GM21737 (cell line): Measurements from ENCODE around the gene NIP7.
"Not testable (repeated sequence)": the region's sequence is repeated elsewhere in the genome, so short reads cannot be mapped to it uniquely, and the experiment has no call there.

Experiments
- ATAC-seq: cut with Tn5 transposase; IDR thresholded peaks from one replicate; pipeline ENCODE4 v1.9.1; 2021; ENCODE audit warnings: mild to moderate bottlenecking, moderate library complexity; ENCODE audit not compliant: unreplicated experiment

Gene NIP7

DNA sequence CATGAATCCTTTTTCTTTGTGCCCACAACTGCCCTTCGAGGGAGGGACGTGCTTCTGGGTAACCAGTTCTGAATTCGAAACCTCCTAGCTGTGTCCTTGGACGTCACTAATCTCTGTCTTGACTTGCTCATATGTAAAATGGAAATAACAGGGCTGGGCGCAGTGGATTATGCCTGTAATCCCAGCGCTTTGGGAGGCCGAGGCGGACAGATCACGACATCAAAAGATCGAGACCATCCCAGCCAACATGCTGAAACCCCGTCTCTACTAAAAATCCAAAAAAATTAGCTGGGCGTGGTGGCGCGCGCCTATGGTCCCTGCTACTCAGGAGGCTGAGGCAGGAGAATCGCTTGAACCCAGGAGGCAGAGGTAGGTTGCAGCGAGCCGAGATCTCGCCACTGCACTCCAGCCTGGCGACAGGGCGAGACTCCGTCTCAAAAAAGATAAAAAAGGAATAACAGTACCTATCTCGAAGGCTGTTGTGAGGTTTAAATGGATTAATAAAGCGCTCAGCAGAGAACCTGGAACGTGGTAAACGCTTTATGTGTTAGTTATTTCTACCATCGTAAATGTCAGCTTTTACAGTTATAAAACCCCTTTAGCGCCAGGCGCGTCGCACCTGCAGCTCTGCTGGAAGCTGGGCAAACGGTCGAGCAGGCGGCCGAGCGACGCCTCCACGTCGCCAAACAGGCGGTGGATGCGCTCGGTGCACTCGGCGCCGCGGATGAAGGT lies 849 bp upstream of the NIP7 start:
- ATAC-seq, result no peak

DNA sequence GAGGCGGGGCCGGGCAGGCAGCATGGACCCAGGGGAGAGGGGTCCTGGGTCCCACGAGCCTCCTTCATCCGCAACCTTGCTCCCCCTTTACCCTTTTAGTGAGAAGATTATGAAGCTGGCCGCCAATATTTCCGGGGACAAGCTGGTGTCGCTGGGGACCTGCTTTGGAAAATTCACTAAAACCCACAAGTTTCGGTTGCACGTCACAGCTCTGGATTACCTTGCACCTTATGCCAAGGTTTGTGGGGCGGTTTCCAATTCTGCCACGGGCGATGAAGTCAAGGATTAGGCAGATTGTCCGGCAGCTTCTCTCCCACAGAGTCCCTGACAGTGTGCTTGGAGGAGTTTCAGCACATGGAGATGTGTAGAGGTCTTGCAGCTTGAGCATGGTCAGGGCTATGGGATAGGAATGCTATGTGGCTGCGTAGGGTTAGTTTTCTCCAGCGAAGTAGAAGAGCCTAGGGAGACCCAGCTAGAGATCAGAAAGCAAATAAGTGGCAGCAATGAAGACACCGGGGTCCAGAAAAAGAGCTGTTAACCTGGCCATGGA lies 598 bp downstream of the NIP7 start:
- no peak for ATAC-seq

DNA sequence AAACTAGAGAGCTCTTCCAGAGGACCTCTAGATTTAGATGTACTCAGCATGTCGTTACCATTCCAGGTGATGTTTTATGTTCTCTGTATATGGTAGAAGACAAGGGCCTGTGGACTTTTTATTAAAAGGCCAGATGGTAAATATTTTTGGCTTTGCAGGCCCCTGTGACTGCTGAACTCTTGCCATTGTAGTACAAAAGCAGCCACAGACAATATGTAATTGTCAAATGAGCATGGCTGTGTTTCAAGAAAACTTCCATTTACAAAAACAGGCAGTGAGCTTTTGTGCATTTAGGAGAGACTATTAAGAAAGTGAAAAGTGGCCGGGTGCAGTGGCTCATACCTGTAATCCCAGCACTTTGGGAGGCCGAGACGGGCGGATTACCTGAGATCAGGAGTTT lies 4.6 kb downstream of the NIP7 start:
- no peak for ATAC-seq

DNA sequence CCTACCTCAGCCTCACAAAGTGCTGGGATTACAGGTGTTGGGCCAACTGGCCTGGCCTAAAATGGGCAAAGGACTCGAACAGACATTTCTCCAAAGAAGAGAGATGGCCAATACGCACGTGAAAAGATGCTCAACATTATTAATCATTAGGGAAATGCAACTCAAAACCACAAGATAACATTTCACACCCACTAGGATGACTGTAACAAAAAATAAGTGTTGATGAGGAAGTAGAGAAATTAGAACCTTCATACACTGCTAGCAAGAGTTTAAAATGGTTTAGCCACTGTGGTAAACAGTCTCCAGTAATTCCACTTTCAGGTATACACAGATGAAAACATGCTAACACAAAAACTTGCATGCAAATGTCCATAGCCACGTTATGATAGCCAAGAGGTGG lies 6.4 kb downstream of the NIP7 start:
- no peak for ATAC-seq

DNA sequence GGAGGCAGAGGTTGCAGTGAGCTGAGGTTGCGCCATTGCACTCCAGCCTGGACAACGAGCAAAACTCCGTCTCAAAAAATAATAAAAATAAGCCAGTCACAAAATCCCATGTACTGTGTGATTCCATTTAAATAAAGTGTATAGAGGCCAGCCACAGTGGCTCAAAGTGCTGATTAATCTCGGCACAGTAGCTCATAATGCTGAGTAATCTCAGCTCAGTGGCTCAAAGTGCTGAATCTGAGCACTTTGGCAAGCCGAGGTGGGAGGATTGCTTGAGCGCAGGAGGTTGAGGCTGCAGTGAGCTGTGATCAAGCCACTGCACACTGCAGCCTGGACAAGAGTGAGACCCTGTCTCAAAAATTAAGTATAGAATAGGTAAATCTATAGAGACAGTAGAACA lies 7.1 kb downstream of the NIP7 start:
- ATAC-seq, result no peak

DNA sequence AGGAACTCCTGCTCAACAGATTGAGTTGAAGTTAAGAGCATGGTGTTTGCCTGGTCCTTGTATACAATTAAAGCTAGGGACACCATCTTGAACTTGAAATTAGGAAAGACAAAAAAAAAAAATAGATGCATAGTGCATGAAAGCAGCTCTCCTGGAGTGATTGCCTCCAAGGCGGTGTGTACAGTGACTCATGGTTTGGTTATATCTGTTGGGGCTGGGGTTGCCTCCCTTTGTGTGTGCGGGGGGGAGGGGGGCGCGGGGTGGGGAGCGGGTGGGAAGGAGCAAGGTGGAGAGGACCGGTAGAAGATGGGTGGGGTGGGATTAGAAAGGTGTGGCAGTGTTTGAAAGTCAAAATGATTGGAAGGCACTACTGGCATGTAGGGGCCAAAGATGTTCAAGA lies 8.7 kb downstream of the NIP7 start:
- no peak for ATAC-seq

DNA sequence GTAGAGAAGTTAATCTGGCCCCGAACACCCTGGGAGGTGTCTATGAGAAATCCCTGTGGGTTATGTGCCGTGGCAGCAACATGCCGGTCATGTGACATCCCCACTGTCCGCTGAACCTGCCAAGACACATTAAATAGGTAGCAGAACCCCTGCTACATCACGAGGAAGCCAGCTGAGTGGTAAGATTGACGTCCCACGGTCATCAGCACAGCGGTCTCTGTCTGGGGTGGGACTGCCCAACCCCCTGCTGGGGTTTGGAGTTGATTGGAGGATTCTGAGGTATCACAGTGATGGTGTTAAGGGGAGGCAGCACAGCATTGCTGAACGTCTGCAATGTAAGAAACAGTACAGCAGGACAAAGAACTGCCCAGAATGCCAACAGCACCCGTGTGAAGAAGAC lies 10.0 kb downstream of the NIP7 start:
- no peak for ATAC-seq

DNA sequence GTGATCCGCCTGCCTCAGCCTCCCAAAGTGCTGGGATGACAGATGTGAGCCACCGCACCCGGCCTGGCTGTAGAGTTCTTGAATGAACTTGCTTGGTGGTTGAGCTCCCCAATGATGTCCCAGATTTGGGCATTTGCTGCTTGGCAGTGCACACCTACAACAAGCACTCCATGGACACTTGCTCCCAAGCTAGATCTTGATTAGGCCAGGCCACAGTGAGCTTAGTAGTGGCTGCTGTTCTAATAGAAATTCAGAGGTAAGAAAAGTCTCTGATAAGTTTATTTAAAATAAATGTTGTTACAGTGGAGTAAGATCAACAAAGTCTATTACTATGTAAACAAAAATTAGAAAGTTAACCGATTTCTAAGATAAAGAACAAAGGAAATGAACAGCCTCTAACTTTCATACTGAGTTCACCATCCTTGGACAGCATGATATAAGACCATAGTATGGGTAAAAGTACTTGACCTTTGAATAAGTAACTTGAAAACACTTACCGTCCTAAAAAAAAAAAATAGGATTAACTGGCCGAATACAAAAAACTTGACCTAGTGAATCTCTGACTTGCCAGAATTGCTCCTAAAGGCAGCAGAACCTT lies 11.1 kb downstream of the NIP7 start:
- no peak for ATAC-seq

DNA sequence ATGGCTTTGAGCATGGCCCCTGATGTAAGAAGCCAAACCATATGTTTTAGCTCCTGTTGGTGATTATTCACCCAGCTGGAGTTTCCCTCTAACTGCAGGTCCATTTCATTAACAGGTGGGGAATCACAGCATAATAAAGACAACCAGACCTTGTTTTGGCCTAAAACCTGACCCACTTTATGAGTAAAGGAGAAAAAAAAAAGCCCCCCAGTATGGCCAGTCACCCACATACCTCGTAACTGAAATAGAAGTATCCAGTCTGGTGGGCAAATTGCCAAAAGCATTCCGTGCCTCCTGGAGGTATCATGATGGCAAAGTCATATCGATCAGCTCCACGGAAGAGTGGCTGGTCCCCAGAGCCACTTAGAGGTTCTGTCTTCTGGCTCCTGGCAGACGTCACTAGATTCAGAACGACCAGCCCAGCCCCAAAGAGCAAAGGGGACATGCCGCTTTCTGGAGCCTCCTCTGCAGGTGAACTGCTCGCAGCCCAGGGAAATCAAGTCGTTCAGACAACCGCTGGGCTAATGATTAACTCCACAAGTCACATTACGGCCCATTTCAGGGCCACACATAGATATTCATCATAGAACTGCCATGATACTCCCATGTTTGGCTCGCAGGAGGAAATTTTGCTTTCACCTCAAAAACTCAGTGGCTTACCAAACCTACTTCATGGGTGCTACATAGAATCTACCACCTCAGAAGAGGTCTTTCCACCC lies 11.9 kb downstream of the NIP7 start, which contains the start of gene TMED6:
TMED6 (minus strand) TSS at position 478 of the 719 bp plus-strand sequence; CDS start at position 445, 33 bp downstream.
- ATAC-seq, result no peak

DNA sequence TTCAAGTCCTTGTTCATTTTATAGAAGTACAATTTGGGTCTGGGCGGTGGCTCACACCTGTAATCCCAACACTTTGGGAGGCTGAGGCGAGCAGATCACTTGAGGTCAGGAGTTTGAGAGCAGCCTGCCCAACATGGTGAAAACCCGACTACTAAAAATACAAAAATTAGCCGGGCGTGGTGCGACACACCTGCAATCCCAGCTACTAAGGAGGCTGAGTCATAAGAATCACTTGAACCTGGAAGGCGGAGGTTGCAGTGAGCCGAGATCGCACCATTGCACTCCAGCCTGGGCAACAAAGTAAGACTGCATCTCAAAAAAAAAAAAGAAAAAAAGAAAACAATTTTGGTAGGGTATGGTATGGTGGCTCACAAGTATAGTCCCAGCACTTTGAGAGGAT lies 20.5 kb downstream of the NIP7 start:
- not testable (repeated sequence) for ATAC-seq

DNA sequence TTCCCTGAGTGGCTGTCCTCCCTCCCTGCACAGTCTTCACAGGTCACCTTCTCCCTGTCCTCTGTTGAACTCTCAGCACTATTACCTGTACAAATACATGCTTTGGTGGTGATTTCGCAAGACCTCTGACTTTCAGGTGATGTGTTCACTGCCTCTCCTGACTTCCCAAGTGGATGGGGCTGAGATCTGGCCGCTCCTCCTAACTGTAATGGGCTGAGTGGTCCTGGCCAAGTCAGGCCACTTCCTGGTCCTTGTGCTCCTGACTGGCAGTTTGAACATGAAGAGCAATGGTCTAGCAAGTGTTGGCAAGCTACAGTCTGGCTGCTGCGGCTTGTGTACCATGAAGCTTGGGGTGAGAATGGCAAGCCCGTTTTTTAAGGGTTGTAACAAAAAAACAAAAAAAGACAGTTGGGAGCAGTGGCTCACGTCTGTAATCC lies 23.7 kb downstream of the NIP7 start:
- ATAC-seq, result no peak

DNA sequence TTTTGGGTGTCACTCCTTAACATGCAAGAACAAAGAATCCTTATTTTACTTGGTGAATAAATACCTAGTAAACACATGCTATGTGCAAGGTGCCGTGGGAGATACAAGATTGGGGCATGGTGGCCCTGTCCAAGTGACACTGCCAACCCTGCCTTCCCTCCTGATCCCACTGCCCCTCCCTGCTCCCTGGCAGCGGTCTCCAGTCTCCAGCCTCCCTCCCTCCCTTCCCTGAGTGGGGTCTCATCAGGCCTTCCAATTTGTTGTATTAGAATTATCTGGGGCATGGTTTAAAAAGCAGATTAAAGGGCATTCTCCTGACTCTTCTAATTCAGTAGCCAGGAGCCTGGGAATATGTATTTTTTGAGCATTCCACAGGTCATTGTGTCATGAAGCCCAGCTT lies 24.5 kb downstream of the NIP7 start:
- ATAC-seq, result no peak

DNA sequence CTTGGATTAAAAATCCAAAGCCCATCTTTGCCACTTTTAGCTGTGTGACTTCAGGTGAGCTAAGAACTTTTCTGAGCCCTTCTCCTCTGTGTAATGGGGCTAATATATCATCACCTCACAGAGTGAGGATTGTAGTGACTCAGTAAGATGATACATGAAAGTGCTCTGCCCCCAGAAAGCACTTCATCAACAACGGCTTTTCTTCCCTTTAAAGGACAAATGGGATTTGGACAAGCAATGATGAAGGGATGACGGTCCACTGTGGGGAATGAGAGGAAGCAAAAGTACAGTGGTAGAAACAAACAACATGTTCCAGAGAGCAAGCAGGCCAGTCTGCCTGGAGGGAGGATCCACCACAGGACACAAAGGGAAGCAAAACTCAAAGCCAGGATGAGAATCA lies 26.3 kb downstream of the NIP7 start:
- ATAC-seq, result no peak

DNA sequence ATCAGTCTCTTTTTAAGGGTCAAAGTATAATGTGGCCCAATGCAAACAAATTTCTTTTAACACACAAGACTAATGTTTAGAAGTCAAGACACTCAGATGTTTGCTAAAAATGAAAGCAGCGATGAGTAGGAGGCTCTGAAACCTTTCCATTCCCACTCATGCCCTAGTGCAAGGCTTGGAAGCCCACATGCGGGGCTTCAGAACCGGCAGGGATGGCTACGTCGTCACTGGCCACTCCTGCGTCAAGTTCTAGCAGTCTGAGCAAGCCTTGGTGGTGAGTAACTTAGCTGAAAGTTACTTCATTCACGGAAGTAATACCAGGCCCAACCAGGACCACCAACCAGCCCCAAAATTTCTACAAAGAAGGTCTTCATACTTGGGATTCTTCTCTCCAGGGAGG lies 26.9 kb downstream of the NIP7 start:
- ATAC-seq, result no peak

DNA sequence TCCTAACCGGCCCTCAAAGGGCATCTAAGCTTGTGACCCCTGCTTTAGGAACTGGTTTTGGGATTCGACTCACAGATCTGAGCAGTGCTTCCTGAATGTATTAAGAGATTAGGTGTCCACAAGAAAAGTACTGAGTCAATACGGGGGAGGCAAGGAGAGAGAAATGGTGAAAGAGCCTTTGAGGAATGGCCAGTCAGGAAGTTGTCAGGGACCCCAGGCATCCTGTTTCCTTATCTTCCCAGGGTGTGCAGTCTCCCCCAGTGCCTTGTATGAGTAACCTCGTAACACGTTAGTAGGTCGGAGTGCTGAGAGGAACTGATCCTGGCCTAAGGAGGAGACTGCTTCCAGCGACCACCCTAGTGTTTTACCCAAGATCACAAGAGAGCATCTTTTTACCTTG lies 28.4 kb downstream of the NIP7 start:
- ATAC-seq, result no peak

DNA sequence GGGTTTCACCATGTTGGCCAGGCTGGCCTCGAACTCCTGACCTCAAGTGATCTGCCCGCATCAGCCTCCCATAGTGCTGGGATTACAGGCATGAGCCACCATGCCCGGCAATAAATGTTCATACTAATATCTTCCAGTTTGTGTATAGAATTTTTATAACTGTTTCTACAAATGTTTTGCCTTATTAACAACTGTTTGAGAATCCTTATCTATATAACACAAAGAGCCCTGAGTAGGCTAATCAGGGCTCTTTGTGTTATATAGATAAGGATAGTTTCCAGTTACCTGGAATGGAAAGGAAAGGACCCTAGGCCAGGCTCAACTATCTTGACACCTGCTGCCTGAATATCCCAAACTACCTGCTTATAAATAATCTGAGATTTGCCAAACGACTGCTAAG lies 29.3 kb downstream of the NIP7 start:
- no peak for ATAC-seq

DNA sequence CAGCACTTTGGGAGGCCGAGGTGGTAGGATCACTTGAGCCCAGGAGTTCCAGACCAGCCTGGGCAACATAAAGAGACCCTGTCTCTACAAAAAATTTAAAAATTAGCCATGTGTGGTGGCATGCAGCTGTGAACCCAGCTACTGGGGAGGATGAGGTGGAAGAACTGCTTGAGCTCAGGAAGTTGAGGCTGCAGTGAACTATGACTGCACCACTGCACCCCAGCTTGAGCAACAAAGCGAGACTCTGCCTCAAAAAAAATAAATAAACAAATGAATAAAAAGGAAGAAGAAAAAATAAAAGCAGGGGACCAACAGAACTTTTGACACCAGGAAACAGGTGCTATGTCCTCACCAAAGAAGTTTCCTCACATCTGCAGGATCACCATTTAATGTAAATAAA lies 32.0 kb downstream of the NIP7 start:
- no peak for ATAC-seq

DNA sequence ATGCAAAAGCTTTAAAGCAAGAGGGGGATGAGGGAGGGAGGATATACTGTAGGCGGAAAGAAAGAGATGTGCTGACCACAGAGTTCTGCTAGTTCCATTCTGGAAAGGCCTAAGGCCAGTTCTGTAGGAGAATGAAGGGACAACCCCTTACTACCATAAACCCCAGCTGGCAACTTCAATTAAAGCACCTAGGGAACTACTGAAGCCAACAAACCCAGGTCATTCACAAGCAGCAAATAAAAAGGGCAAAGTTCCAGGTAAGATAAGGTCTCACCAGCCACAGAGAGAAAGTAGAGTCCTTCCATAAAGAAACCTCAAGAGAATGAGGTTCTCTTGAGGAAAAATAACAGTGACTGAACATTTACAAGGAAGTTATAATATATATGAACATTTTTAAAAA lies 33.4 kb downstream of the NIP7 start:
- no peak for ATAC-seq

DNA sequence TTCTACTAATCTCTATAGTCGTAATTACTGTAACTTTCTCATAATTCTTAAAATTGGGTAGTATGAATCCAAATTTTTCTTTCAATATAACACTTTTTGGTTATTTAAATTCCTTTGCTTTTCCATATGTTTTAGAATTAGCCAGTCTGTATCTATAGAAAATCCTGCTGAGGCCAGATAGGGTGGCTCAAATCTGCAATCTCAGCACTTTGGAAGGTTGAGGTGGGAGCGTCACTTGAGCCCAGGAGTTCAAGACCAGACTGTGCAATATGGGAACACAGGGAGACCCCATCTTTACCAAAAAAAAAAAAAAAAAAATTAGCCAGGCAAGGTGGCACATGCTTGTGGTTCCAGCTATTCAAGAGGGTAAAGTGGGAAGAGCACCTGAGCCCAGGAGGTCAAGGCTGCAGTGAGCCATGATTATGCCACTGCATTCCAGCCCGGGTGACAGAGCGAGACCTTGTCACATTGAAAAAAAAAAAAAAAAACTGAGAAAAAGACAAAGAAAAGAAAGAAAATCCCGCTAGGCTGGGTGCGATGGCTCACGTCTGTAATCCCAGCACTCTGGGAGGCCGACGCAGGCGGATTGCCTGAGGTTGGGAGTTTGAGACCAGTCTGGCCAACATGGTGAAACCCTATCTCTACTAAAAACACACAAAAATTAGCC lies 37.0 kb downstream of the NIP7 start:
- no peak for ATAC-seq

DNA sequence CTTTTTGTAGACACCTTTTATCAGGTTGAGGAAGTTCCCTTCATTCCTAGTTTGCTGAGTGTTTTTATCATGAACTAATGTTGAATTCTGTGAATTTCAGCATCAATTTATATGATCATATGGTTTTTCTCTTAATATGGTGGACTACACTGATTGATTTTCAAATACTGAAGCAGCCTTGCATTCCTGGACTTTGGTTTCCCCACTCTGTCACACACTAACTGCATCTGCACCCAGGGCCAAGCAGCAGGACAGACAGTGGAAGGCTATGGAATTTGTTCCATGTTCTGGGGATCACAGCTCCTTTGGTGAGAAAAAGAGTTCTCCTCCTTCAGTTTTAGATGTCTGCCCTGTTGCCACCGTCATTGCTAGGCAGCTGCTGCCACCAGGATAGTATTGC lies 38.5 kb downstream of the NIP7 start:
- no peak for ATAC-seq

DNA sequence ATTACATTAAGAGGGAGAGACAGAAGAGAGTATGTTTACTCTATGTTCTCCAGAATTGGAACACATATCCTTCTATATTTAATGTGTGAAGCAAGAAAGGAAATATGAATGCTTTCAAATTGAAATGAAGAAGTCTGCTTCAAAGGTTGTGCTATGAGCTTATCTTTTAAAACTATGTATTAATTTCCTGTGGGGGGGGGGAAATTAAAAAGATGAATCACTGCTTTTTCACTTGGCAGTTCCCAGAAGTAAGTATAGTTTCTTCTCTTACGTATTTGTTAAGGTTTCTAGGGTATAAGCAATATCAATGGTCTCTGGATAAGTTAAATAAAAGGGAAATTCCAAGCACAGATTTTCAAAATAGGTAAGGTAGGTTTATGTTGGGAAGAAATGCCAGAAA lies 39.2 kb downstream of the NIP7 start:
- no peak for ATAC-seq
